MG63 (cell line): ENCODE data around the gene SYNJ2. TPM values are rescaled to one million over a fixed set of nuclear protein-coding genes. Genes with fewer than 3 reads are reported as not detected.

ENCODE experiments used
- DNase-seq: peaks from one replicate; pipeline ENCODE4 v3.0.0-alpha.2; 2020
- H3K27me3 ChIP-seq: fragments of 250-450 bp; sonication (Bioruptor Pico); 2 replicates; pipeline ENCODE4 v1.5.1; 2020; ENCODE audit warnings: mild to moderate bottlenecking, moderate library complexity
- H3K36me3 ChIP-seq: fragments of 250-450 bp; sonication (Bioruptor Pico); 2 replicates; pipeline ENCODE4 v1.5.1; 2020; ENCODE audit warnings: mild to moderate bottlenecking, moderate library complexity
- H3K4me3 ChIP-seq: fragments of 250-450 bp; sonication (Bioruptor Pico); 2 replicates; pipeline ENCODE4 v1.5.1; 2020; ENCODE audit warnings: mild to moderate bottlenecking, moderate library complexity
- H3K9me3 ChIP-seq: fragments of 250-450 bp; sonication (Bioruptor Pico); 2 replicates; pipeline ENCODE4 v1.5.1; 2020; ENCODE audit warnings: mild to moderate bottlenecking, moderate library complexity
- total RNA-seq: library from RNA; depleted of rRNA; stranded (reverse); fragments of >200 nt; shearing (Covaris generic); gene quantifications from 2 replicates; pipeline ENCODE4 v1.2.3, GENCODE V29; 2014; ENCODE audit warnings: low replicate concordance

SYNJ2 gene
- total RNA-seq, 1 experiment from 2014 or later = 35.5 TPM

GRCh38 chr6:158081657-158081935 is 99.9 kb downstream of the SYNJ2 start:
- peaks cover 91% of the 10 kb centered on the region for H3K36me3 ChIP-seq
- no peak overlapping the region for H3K4me3 ChIP-seq
- no peak for DNase-seq
- H3K27me3 ChIP-seq = no peaks in the 10 kb centered on the region
- H3K9me3 ChIP-seq = no peaks in the 10 kb centered on the region

DNA sequence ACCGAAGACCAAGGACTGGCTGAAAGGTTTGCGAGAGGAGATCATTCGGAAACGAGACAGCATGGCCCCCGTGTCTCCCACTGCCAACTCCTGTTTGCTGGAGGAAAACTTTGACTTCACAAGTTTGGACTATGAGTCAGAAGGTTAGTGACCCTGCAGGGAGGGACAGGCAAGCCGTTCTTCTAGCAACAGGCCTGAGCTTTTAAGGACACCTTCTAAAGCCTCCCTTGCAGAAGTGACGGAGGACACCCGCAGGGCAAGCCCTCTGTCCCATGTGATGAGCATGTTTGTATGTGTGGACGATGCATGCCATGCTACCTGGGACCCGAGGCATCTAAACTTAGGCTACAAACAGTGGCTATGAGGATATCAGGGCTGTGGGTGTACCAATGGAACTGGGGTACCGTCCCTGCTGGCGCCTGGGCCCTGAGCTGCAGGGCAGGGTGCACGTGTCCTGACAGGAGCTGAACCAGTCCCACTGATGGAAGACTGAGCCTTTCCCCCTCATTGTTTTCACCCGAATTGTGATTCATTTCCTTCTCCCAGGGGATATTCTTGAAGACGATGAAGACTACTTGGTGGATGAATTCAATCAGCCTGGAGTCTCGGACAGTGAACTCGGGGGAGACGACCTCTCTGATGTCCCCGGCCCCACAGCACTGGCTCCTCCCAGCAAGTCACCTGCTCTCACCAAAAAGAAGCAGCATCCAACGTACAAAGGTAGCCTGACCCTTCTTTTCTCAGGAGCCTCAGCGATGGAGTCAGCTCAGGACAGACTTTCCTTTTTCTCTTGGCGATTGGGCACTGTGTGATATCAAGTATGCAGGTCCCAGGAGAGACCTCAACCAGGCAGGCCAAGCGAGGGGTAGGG is 102.0 kb downstream of the SYNJ2 start:
- no peaks in the 10 kb centered on the region for H3K27me3 ChIP-seq
- H3K9me3 ChIP-seq = no peaks in the 10 kb centered on the region
- H3K4me3 ChIP-seq = no peak overlapping the region
- DNase-seq = no peak
- H3K36me3 ChIP-seq = peaks cover 88% of the 10 kb centered on the region

- Histone ChIP-seq H3K36me3 (peaks cover 90% of the 10 kb centered on the region), H3K4me3 (no peak overlapping the region), H3K9me3 (no peaks in the 10 kb centered on the region), H3K27me3 (no peaks in the 10 kb centered on the region)
- no peak for DNase-seq
Observed at GRCh38 chr6:158085261-158086053, 103.8 kb downstream of the SYNJ2 start.

- no peaks in the 10 kb centered on the region for H3K9me3 ChIP-seq
- H3K36me3 ChIP-seq = peaks cover 89% of the 10 kb centered on the region
- H3K4me3 ChIP-seq = no peak overlapping the region
- H3K27me3 ChIP-seq = no peaks in the 10 kb centered on the region
- DNase-seq = no peak
Observed at GRCh38 chr6:158086054-158086503, 104.4 kb downstream of the SYNJ2 start.

- Histone ChIP-seq H3K27me3 (no peaks in the 10 kb centered on the region), H3K36me3 (peaks cover 86% of the 10 kb centered on the region), H3K4me3 (no peak overlapping the region), H3K9me3 (no peaks in the 10 kb centered on the region)
- DNase-seq = no peak
Observed at GRCh38 chr6:158086504-158087223, 105.0 kb downstream of the SYNJ2 start.

- Histone ChIP-seq H3K27me3 (no peaks in the 10 kb centered on the region), H3K4me3 (no peak overlapping the region), H3K36me3 (peaks cover 88% of the 10 kb centered on the region), H3K9me3 (no peaks in the 10 kb centered on the region)
- no peak for DNase-seq
Observed at GRCh38 chr6:158087224-158087867, 105.7 kb downstream of the SYNJ2 start.

GRCh38 chr6:158092806-158093205 is 111.1 kb downstream of the SYNJ2 start:
- DNase-seq = no peak
- H3K27me3 ChIP-seq = no peaks in the 10 kb centered on the region
- no peaks in the 10 kb centered on the region for H3K9me3 ChIP-seq
- H3K4me3 ChIP-seq = no peak overlapping the region
- peaks cover 83% of the 10 kb centered on the region for H3K36me3 ChIP-seq

- no peak overlapping the region for H3K4me3 ChIP-seq
- no peaks in the 10 kb centered on the region for H3K9me3 ChIP-seq
- H3K36me3 ChIP-seq = peaks cover 79% of the 10 kb centered on the region
- H3K27me3 ChIP-seq = no peaks in the 10 kb centered on the region
- DNase-seq = no peak
Observed at GRCh38 chr6:158095031-158095430, 113.4 kb downstream of the SYNJ2 start.

GRCh38 chr6:158095671-158096070 is 114.0 kb downstream of the SYNJ2 start:
- Histone ChIP-seq H3K4me3 (no peak overlapping the region), H3K27me3 (no peaks in the 10 kb centered on the region), H3K36me3 (peaks cover 76% of the 10 kb centered on the region), H3K9me3 (no peaks in the 10 kb centered on the region)
- DNase-seq = no peak

GRCh38 chr6:158103228-158103627 is 121.6 kb downstream of the SYNJ2 start:
- H3K36me3 ChIP-seq = peaks cover 24% of the 10 kb centered on the region

GRCh38 chr6:158104696-158105095 is 123.0 kb downstream of the SYNJ2 start:
- peaks cover 20% of the 10 kb centered on the region for H3K36me3 ChIP-seq
- no peak overlapping the region for H3K4me3 ChIP-seq
- no peak for DNase-seq
- no peaks in the 10 kb centered on the region for H3K27me3 ChIP-seq
- no peaks in the 10 kb centered on the region for H3K9me3 ChIP-seq

More at GRCh38 chr6:158103228-158103627, 121.6 kb downstream of the SYNJ2 start:
- H3K27me3 ChIP-seq = no peaks in the 10 kb centered on the region
- DNase-seq = no peak
- no peak overlapping the region for H3K4me3 ChIP-seq
- no peaks in the 10 kb centered on the region for H3K9me3 ChIP-seq

- H3K36me3 ChIP-seq = peaks cover 24% of the 10 kb centered on the region
- H3K9me3 ChIP-seq = no peaks in the 10 kb centered on the region
- H3K4me3 ChIP-seq = no peak overlapping the region
- DNase-seq = no peak
- H3K27me3 ChIP-seq = no peaks in the 10 kb centered on the region
Observed at GRCh38 chr6:158109748-158110147, 128.1 kb downstream of the SYNJ2 start.

DNA sequence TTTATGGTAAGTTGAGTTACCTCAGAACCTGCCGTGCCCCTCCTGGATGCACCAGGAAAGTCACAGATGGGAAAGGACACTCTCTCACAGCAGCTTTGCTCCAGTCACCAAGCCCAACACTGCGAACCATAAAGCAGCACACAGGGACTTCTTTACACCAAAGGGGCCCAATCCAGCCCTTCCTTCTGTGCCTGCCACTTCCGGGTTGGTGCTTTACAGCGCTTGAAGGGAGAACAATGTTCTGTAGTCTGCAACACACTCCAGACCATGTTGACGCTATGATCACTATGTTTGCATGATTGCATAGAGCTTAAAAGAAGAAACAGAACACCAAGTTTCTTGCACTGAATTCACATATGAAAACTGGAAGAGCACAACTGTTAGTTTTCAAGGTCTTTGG is 129.3 kb downstream of the SYNJ2 start:
- Histone ChIP-seq H3K27me3 (no peaks in the 10 kb centered on the region), H3K9me3 (no peaks in the 10 kb centered on the region), H3K36me3 (peaks cover 24% of the 10 kb centered on the region), H3K4me3 (no peak overlapping the region)
- DNase-seq = no peak

DNA sequence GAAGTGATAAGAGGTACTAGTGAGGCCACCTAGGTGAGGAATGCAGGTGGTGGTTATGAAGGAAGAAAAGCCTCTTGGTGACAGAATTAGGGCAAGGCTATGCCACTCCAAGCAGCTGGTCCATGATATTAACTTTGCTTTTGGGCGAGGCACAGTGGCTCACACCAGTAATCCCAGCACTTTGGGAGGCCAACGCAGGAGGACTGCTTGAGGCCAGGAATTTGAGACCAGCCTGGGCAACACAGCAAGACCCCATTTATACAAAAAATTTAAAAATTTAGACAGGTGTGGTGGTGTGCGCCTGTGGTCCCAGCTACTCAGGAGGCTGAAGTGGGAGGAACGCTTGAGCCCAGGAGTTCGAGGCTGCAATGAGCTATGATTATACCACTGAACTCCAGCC is 130.3 kb downstream of the SYNJ2 start:
- H3K9me3 ChIP-seq = no peaks in the 10 kb centered on the region
- no peak for DNase-seq
- no peak overlapping the region for H3K4me3 ChIP-seq
- peaks cover 24% of the 10 kb centered on the region for H3K36me3 ChIP-seq
- no peaks in the 10 kb centered on the region for H3K27me3 ChIP-seq

DNA sequence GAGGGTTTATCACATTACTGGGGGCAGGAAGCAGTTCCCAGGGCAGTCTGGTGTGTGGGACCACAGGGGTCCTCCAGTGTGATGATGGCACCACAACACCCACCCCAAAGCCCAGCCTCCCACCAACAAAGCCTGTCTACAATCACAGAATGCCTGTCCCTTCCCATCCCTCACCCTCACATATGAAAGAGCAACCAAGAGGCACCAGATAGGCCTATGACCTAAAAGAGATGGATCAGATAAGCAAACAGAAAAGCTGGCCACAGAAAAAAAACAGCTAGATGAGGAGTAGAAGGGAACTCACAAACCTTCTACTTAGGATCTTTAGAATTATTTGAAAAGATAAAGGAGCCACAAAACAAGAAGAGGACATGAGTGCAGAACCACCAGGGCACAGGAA is 132.1 kb downstream of the SYNJ2 start:
- H3K9me3 ChIP-seq = no peaks in the 10 kb centered on the region

DNA sequence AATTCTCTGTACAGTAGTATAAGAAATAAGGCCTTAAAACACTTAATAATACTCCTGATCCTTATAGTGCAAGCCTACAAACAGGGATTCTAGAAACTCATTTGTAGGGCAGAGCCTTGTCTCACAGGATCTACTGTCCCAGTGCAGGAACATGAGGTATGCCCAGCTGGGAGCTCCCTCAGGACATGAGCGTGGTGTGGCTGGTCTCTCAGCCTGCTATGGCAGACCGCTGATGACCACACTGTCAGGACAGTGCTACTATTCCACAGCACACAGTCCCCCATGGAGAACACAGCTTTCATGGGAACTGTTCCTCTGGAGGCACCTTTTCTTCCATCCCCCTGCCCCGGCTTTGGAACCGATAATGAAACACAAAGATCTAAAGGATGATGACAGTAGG is 133.4 kb downstream of the SYNJ2 start:
- H3K27me3 ChIP-seq = no peaks in the 10 kb centered on the region
- peaks cover 10% of the 10 kb centered on the region for H3K36me3 ChIP-seq
- H3K4me3 ChIP-seq = no peak overlapping the region
- no peaks in the 10 kb centered on the region for H3K9me3 ChIP-seq
- DNase-seq = no peak

More for the DNA sequence above, 132.1 kb downstream of the SYNJ2 start:
- no peak overlapping the region for H3K4me3 ChIP-seq
- H3K36me3 ChIP-seq = peaks cover 20% of the 10 kb centered on the region
- H3K27me3 ChIP-seq = no peaks in the 10 kb centered on the region
- no peak for DNase-seq

DNA sequence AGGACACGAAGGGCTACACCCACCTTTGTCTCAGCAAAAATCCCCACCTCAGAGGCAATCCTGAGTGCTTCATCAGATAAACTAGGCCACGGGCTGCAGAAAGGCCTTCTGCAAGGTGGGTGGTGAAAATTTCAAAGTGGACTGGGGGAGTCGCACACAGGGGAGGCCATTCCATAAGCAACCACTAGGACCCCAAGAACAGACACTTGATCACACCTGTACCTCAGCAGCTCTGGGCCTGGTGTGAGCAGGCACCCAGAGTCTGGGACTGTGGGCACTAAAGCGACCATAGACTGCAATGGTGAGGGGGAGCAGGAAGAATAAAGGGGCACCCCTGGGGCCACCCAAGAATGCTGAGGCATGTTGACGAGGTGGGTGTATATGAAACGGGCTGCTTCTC is 133.8 kb downstream of the SYNJ2 start:
- Histone ChIP-seq H3K36me3 (peaks cover 6% of the 10 kb centered on the region), H3K9me3 (no peaks in the 10 kb centered on the region), H3K27me3 (no peaks in the 10 kb centered on the region), H3K4me3 (no peak overlapping the region)
- no peak for DNase-seq
